ENCODE data around the gene PLSCR4.

Gene PLSCR4

GRCh38 chr3:146177072-146177471, 73.8 kb downstream of the PLSCR4 start:
- no peaks in the 10 kb centered on the region for H3K4me1 ChIP-seq (ENCODE audit: control insufficient read depth, insufficient read depth, low read length)
- no peaks in the 10 kb centered on the region for H3K36me3 ChIP-seq (ENCODE audit: control insufficient read depth in 2 of 2, insufficient read depth in 1 of 2, low read length in 2 of 2)
- TF ChIP-seq, protein P1, sequence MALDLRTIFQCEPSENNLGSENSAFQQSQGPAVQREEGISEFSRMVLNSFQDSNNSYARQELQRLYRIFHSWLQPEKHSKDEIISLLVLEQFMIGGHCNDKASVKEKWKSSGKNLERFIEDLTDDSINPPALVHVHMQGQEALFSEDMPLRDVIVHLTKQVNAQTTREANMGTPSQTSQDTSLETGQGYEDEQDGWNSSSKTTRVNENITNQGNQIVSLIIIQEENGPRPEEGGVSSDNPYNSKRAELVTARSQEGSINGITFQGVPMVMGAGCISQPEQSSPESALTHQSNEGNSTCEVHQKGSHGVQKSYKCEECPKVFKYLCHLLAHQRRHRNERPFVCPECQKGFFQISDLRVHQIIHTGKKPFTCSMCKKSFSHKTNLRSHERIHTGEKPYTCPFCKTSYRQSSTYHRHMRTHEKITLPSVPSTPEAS (tag by site-specific recombination; IDR thresholded peaks at IDR 0.05) = no peak
- TF ChIP-seq ZNF510 (tag by site-specific recombination; IDR thresholded peaks at IDR 0.05; ENCODE audit: insufficient replicate concordance) = no peak
- TF ChIP-seq ZNF280C (tag by site-specific recombination; IDR thresholded peaks at IDR 0.05) = no peak
- no peak for TF ChIP-seq ZNF292 (tag by site-specific recombination; IDR thresholded peaks at IDR 0.05; ENCODE audit: borderline replicate concordance, low read depth)
- TF ChIP-seq MZF1 (tag by site-specific recombination; IDR thresholded peaks at IDR 0.05; ENCODE audit: borderline replicate concordance) = no peak
- no peak for TF ChIP-seq ZNF24 (tag by site-specific recombination; IDR thresholded peaks at IDR 0.05)
- no peak overlapping the region for H3K4me3 ChIP-seq (ENCODE audit: low read depth, low read length)
- no peak overlapping the region for H3K27ac ChIP-seq (ENCODE audit: extremely low read depth, low read depth, low read length)
- H3K9me3 ChIP-seq (ENCODE audit: control insufficient read depth, insufficient read depth, low read depth, low read length) = no peaks in the 10 kb centered on the region
- CTCF ChIA-PET = interaction anchor here (0.6 to 1.4 kb wide), 3 partner anchors 11 to 274 kb away, joined by 3 to 10 read pairs (median 6); no protein-coding TSS in a partner anchor
- POLR2A ChIA-PET = no interaction called here

DNA sequence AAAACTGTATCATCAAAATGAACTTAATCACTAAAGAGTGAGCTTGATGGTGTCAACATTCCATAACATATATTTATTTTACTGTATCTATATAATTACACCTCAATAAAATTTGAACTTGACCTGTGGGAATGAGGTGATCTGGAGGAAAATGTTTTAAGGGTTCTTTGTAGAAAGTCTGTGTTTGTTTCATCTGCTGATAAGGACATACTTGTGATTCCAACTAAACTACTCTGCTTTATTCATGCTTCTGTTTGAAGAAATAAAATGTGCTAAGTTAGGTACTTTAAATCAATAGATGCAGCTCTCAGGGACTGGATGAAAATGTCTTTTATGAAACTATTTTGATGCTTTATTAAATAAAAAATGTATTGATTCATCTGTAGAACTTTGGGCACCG, 78.3 kb downstream of the PLSCR4 start:
- no peaks in the 10 kb centered on the region for H3K9me3 ChIP-seq (ENCODE audit: control insufficient read depth, insufficient read depth, low read depth, low read length)
- POLR2A ChIA-PET = no interaction called here
- no peak overlapping the region for H3K27ac ChIP-seq (ENCODE audit: extremely low read depth, low read depth, low read length)
- H3K36me3 ChIP-seq (ENCODE audit: control insufficient read depth in 2 of 2, insufficient read depth in 1 of 2, low read length in 2 of 2) = no peaks in the 10 kb centered on the region
- H3K4me3 ChIP-seq (ENCODE audit: low read depth, low read length) = no peak overlapping the region
- CTCF ChIA-PET = interaction anchor here (0.6 kb wide), 1 partner anchor 41 kb away, joined by 4 read pairs; no protein-coding TSS in a partner anchor
- no peaks in the 10 kb centered on the region for H3K4me1 ChIP-seq (ENCODE audit: control insufficient read depth, insufficient read depth, low read length)
- TF ChIP-seq ZNF639 (tag by site-specific recombination; IDR thresholded peaks at IDR 0.05) = no peak
- no peak for TF ChIP-seq WT1 (tag by site-specific recombination; IDR thresholded peaks at IDR 0.05)
- TF ChIP-seq ZBTB1 (tag by site-specific recombination; IDR thresholded peaks at IDR 0.05) = no peak
- no peak for TF ChIP-seq ZSCAN16 (tag by site-specific recombination; IDR thresholded peaks at IDR 0.05)
- TF ChIP-seq ZNF174 (tag by site-specific recombination; IDR thresholded peaks at IDR 0.05) = no peak
- TF ChIP-seq ZNF777 (tag by site-specific recombination; IDR thresholded peaks at IDR 0.05; ENCODE audit: borderline replicate concordance) = no peak
- TF ChIP-seq ZNF132 (tag by site-specific recombination; IDR thresholded peaks at IDR 0.05; ENCODE audit: borderline replicate concordance) = no peak

DNA sequence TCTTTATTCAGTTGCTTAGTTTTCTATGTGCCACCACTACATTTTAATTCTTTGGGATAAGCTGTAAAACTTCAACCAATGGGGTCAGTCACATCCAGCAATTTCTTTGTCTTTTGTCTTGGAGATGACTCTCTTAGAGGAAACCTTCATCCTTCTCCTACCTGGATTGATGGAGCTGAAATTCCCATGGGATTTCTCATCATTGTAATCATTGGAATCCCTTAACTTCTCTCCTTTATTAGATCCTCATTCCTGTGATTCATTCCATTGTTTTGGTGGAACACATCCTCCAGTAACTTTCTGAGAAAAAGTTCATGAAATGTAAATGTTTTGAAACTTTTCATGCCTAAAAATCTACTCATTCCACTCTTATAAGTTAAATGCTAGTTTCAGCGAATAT, 80.3 kb downstream of the PLSCR4 start:
- POLR2A ChIA-PET = interaction anchor here (1.2 kb wide), 1 partner anchor 10 kb away, joined by 4 read pairs; the partner anchor contains the start of gene PLOD2
- Histone ChIP-seq H3K36me3 (ENCODE audit: control insufficient read depth in 2 of 2, insufficient read depth in 1 of 2, low read length in 2 of 2) (no peaks in the 10 kb centered on the region), H3K4me1 (ENCODE audit: control insufficient read depth, insufficient read depth, low read length) (no peaks in the 10 kb centered on the region), H3K9me3 (ENCODE audit: control insufficient read depth, insufficient read depth, low read depth, low read length) (no peaks in the 10 kb centered on the region), H3K27ac (ENCODE audit: extremely low read depth, low read depth, low read length) (no peak overlapping the region), H3K4me3 (ENCODE audit: low read depth, low read length) (no peak overlapping the region)
- CTCF ChIA-PET = interaction anchor here (0.7 kb wide), 1 partner anchor 30 kb away, joined by 4 read pairs; no protein-coding TSS in a partner anchor
- TF ChIP-seq ZNF510 (tag by site-specific recombination; IDR thresholded peaks at IDR 0.05; ENCODE audit: insufficient replicate concordance) = no peak
- no peak for TF ChIP-seq ZNF174 (tag by site-specific recombination; IDR thresholded peaks at IDR 0.05)
- no peak for TF ChIP-seq ZNF48 (tag by site-specific recombination; IDR thresholded peaks at IDR 0.05)
- no peak for TF ChIP-seq ZNF677 (tag by site-specific recombination; IDR thresholded peaks at IDR 0.05)
- no peak for TF ChIP-seq ZSCAN18 (tag by site-specific recombination; IDR thresholded peaks at IDR 0.05)
- TF ChIP-seq ZNF175 (tag by site-specific recombination; IDR thresholded peaks at IDR 0.05) = no peak
